Measurements from ENCODE around the gene BABAM2. TPM values are rescaled to one million over a fixed set of nuclear protein-coding genes. Genes with fewer than 3 reads are reported as not detected.

BABAM2 gene
- total RNA-seq, 1 experiment from 2014 or later: 40.8 TPM

DNA sequence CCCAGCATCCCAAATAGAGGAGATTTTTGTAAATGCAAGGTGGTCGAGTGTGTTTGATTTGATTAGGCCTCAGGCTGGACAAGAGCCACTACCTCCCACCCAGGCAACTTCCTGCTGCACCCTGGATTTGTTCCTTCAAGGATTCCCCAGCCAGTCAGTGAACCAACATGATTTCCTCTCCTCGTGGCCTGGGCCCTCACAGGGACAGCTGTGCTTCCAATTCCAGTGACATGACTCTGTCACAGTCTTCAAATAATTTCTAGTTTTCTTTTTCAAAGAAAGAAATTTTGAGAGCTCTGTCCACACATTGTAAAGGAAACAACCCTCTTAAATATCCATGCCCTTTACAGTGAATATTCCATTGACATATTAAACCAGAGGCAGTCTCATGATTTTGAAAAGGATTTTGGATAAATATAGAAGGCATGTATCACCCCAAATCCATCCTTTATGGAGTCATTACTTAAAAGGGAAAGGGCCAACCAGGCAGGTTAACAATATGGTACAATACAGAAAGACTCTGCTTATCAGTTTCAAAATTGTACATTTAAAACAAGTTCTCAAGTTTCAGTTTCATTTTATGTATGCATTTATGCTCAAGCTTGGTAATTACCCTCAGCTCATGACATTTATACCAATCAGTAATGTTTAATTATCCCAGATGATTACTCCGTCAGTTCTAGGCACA is 380.8 kb downstream of the BABAM2 start:
- no peaks in the 10 kb centered on the region for H3K79me2 ChIP-seq (ENCODE audit: low read length)
- no peak overlapping the region for H3K27ac ChIP-seq (ENCODE audit: low read length)
- H3K27me3 ChIP-seq (ENCODE audit: low read length): no peaks in the 10 kb centered on the region
- H3K4me3 ChIP-seq (ENCODE audit: low read length): no peak overlapping the region
- no peaks in the 10 kb centered on the region for H3K9me3 ChIP-seq (ENCODE audit: low read length)
- H3K9ac ChIP-seq (ENCODE audit: low read length): no peak overlapping the region
- H2AFZ ChIP-seq (ENCODE audit: low read length): no peak overlapping the region
- H3K9me2 ChIP-seq (replicated peaks; ENCODE audit: insufficient read depth, low read length): no peaks in the 10 kb centered on the region
- H3K36me3 ChIP-seq (ENCODE audit: insufficient read depth, low read length): no peaks in the 10 kb centered on the region
- H4K20me1 ChIP-seq (ENCODE audit: insufficient read depth, low read depth, low read length): no peaks in the 10 kb centered on the region
- no peak for DNase-seq
- H3K4me2 ChIP-seq (ENCODE audit: low read depth, low read length, poor library complexity, severe bottlenecking): no peak overlapping the region
- 0 out of 2 replicates have a peak, but pooled peaks cover 4% of the 10 kb centered on the region for H3K4me1 ChIP-seq (ENCODE audit: low read length)

DNA sequence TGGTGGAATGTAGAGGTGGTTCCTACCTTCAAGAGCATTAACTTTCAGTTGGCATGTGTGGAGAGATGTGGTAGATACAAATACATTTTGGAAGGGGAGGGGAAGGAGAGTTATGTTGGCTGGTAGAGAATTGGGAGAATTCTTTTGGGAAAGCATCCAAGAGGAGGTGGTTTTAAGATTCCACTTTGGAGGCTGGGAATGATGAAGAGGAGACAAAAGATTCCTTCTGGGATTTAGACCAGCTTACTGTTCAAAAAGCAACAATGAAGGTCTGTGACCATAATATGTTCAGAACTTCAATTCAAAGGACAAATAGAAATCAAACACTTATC is 381.4 kb downstream of the BABAM2 start:
- H3K79me2 ChIP-seq (ENCODE audit: low read length): no peaks in the 10 kb centered on the region
- H3K27ac ChIP-seq (ENCODE audit: low read length): no peak overlapping the region
- no peak overlapping the region for H3K4me2 ChIP-seq (ENCODE audit: low read depth, low read length, poor library complexity, severe bottlenecking)
- no peaks in the 10 kb centered on the region for H3K9me3 ChIP-seq (ENCODE audit: low read length)
- H3K27me3 ChIP-seq (ENCODE audit: low read length): no peaks in the 10 kb centered on the region
- no peak overlapping the region for H2AFZ ChIP-seq (ENCODE audit: low read length)
- H3K4me1 ChIP-seq (ENCODE audit: low read length): 0 out of 2 replicates have a peak, but pooled peaks cover 4% of the 10 kb centered on the region
- H3K36me3 ChIP-seq (ENCODE audit: insufficient read depth, low read length): no peaks in the 10 kb centered on the region
- no peak overlapping the region for H3K4me3 ChIP-seq (ENCODE audit: low read length)
- no peaks in the 10 kb centered on the region for H3K9me2 ChIP-seq (replicated peaks; ENCODE audit: insufficient read depth, low read length)
- no peak overlapping the region for H3K9ac ChIP-seq (ENCODE audit: low read length)
- DNase-seq: no peak
- no peaks in the 10 kb centered on the region for H4K20me1 ChIP-seq (ENCODE audit: insufficient read depth, low read depth, low read length)

DNA sequence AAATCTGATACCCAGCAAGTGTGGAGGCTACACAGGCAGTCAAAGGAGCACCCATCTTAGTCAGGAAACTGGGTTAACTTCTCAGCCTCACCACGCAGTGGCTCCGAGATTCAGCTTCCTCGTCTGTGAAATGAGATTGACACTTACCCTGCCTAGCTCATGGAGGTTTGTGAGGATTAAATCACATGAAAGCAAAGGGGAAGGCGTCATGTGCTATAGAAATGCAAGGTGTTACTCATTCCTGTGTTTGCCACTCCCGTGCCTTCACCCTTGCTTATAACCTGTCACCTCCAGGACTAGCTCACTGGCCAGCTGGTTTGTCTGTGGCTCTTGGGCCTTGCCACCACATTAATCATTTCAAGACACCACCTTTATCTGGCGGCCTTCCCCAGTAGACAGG is 383.2 kb downstream of the BABAM2 start:
- Histone ChIP-seq H3K27me3 (ENCODE audit: low read length) (no peaks in the 10 kb centered on the region), H3K9me2 (replicated peaks; ENCODE audit: insufficient read depth, low read length) (no peaks in the 10 kb centered on the region), H3K4me1 (ENCODE audit: low read length) (0 out of 2 replicates have a peak, but pooled peaks cover 4% of the 10 kb centered on the region), H3K9me3 (ENCODE audit: low read length) (no peaks in the 10 kb centered on the region), H3K36me3 (ENCODE audit: insufficient read depth, low read length) (no peaks in the 10 kb centered on the region), H3K4me3 (ENCODE audit: low read length) (no peak overlapping the region), H3K4me2 (ENCODE audit: low read depth, low read length, poor library complexity, severe bottlenecking) (no peak overlapping the region), H3K79me2 (ENCODE audit: low read length) (no peaks in the 10 kb centered on the region), H4K20me1 (ENCODE audit: insufficient read depth, low read depth, low read length) (no peaks in the 10 kb centered on the region), H3K9ac (ENCODE audit: low read length) (no peak overlapping the region), H3K27ac (ENCODE audit: low read length) (no peak overlapping the region), H2AFZ (ENCODE audit: low read length) (no peak overlapping the region)
- no peak for DNase-seq

DNA sequence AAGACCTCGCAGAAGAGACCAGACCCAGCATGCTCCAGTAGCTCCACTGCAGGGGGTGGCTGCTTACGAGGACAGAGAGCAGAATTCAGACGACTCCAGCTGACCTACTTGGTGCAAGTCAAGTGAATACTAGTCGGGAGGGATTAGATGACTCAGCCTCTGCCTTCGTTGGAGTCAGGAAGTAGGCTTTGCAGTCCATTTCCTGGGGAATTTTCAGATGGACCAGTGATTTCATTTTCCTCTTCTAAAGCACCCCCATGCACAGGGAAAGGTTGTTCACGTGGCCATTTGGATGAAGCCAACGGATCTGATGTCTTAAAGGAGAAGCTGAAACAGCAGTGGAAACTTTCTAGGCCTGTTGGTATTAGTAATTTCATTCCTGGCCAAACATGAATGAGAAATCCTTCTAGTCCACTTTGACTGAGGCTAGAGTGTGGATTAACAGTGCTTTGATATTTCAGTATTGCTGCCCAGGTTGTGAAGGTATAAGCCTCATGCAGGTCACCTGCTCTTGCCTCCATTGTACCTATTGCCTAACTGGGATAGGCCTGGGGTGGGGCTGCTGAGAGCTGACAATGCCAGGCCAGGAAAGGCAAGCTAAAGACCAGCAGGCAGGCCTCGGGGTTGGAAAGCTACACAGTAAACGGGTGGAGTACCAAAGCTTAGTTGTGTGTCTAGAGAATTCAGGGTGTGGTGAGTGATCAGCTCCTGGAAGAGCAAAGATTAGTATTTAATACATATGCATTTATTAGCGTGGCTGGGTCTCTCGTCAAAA is 384.6 kb downstream of the BABAM2 start:
- Histone ChIP-seq H3K9me2 (replicated peaks; ENCODE audit: insufficient read depth, low read length) (no peaks in the 10 kb centered on the region), H3K79me2 (ENCODE audit: low read length) (no peaks in the 10 kb centered on the region), H3K9ac (ENCODE audit: low read length) (no peak overlapping the region), H3K4me2 (ENCODE audit: low read depth, low read length, poor library complexity, severe bottlenecking) (no peak overlapping the region), H3K27ac (ENCODE audit: low read length) (no peak overlapping the region), H3K36me3 (ENCODE audit: insufficient read depth, low read length) (no peaks in the 10 kb centered on the region), H2AFZ (ENCODE audit: low read length) (no peak overlapping the region), H3K4me1 (ENCODE audit: low read length) (no peaks in the 10 kb centered on the region), H3K4me3 (ENCODE audit: low read length) (no peak overlapping the region), H3K27me3 (ENCODE audit: low read length) (no peaks in the 10 kb centered on the region), H4K20me1 (ENCODE audit: insufficient read depth, low read depth, low read length) (no peaks in the 10 kb centered on the region), H3K9me3 (ENCODE audit: low read length) (no peaks in the 10 kb centered on the region)
- DNase-seq: no peak

DNA sequence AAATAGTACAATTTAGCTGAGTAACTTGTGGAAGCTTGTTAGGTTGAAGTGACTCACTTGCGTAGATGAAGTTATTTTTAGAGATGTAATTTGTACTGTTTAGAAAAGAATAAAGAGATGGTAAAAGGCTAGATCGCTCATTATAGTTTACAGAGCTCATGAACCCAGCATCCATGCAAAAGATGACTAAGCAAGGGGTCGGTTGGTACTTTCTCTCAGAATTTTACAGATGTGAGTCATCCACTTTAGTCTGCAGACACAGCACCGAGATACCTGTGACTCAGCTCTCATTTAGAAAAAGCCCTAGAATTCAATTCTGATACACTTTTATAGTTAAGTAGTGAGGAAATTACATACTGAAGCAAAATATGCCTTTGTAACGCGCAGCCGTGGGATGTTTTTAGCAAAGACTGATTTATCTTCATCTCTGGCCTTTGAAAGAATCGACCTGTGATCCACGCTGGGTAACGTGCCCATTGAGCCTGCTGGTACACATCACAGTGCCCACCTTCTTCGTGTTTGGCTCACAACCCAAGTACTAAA is 385.6 kb downstream of the BABAM2 start:
- Histone ChIP-seq H3K4me2 (ENCODE audit: low read depth, low read length, poor library complexity, severe bottlenecking) (no peak overlapping the region), H3K4me1 (ENCODE audit: low read length) (no peaks in the 10 kb centered on the region), H3K27ac (ENCODE audit: low read length) (no peak overlapping the region), H3K9ac (ENCODE audit: low read length) (no peak overlapping the region), H3K9me2 (replicated peaks; ENCODE audit: insufficient read depth, low read length) (no peaks in the 10 kb centered on the region), H4K20me1 (ENCODE audit: insufficient read depth, low read depth, low read length) (no peaks in the 10 kb centered on the region), H3K36me3 (ENCODE audit: insufficient read depth, low read length) (no peaks in the 10 kb centered on the region), H3K4me3 (ENCODE audit: low read length) (no peak overlapping the region), H3K27me3 (ENCODE audit: low read length) (no peaks in the 10 kb centered on the region), H3K79me2 (ENCODE audit: low read length) (no peaks in the 10 kb centered on the region), H2AFZ (ENCODE audit: low read length) (no peak overlapping the region), H3K9me3 (ENCODE audit: low read length) (no peaks in the 10 kb centered on the region)
- DNase-seq: no peak

DNA sequence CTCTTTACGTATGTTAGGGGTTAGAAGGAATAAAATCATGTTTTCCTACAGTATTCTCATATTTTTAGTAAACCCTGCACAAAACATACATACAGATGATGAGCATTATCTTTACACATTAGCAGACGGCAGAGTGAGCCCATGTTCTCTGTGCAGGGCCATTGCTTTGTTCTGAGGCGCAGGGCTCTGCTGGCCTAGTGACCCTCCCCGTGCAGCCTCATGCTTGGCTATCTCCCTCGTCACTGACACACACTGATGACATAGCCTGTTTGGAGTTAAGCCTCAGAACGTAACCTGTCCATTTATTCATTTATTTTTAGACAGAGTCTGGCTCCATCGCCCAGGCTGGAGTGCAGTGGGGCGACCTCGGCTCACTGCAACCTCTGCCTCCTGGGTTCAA is 386.3 kb downstream of the BABAM2 start:
- Histone ChIP-seq H3K9me3 (ENCODE audit: low read length) (no peaks in the 10 kb centered on the region), H3K79me2 (ENCODE audit: low read length) (no peaks in the 10 kb centered on the region), H4K20me1 (ENCODE audit: insufficient read depth, low read depth, low read length) (no peaks in the 10 kb centered on the region), H3K9ac (ENCODE audit: low read length) (no peak overlapping the region), H2AFZ (ENCODE audit: low read length) (no peak overlapping the region), H3K27me3 (ENCODE audit: low read length) (no peaks in the 10 kb centered on the region), H3K4me3 (ENCODE audit: low read length) (no peak overlapping the region), H3K4me1 (ENCODE audit: low read length) (no peaks in the 10 kb centered on the region), H3K9me2 (replicated peaks; ENCODE audit: insufficient read depth, low read length) (no peaks in the 10 kb centered on the region), H3K4me2 (ENCODE audit: low read depth, low read length, poor library complexity, severe bottlenecking) (no peak overlapping the region), H3K27ac (ENCODE audit: low read length) (no peak overlapping the region), H3K36me3 (ENCODE audit: insufficient read depth, low read length) (no peaks in the 10 kb centered on the region)
- DNase-seq: no peak

DNA sequence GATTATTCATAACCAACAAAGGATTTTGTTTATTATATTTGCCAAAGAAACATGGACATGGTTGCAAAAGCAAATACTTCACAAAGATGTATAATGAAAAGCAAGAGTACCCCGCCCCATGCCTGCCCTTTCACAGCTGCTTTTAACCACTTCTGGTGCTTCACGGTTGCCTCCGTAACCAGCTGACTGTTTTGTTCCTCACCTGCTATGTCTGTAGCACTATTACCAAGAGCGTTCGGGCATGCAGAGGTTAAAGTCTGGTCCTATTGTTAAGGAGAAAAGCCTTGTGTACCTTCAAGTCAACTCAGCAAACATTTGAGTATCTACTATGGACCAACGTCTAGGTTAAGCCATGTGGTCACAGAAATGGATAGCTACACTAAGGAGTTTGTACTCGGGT is 386.9 kb downstream of the BABAM2 start:
- H3K9me3 ChIP-seq (ENCODE audit: low read length): no peaks in the 10 kb centered on the region
- no peaks in the 10 kb centered on the region for H3K9me2 ChIP-seq (replicated peaks; ENCODE audit: insufficient read depth, low read length)
- H3K79me2 ChIP-seq (ENCODE audit: low read length): no peaks in the 10 kb centered on the region
- H3K27me3 ChIP-seq (ENCODE audit: low read length): no peaks in the 10 kb centered on the region
- H3K4me2 ChIP-seq (ENCODE audit: low read depth, low read length, poor library complexity, severe bottlenecking): no peak overlapping the region
- no peak overlapping the region for H2AFZ ChIP-seq (ENCODE audit: low read length)
- no peak overlapping the region for H3K9ac ChIP-seq (ENCODE audit: low read length)
- H3K4me3 ChIP-seq (ENCODE audit: low read length): no peak overlapping the region
- no peaks in the 10 kb centered on the region for H3K36me3 ChIP-seq (ENCODE audit: insufficient read depth, low read length)
- no peaks in the 10 kb centered on the region for H3K4me1 ChIP-seq (ENCODE audit: low read length)
- DNase-seq: no peak
- H4K20me1 ChIP-seq (ENCODE audit: insufficient read depth, low read depth, low read length): no peaks in the 10 kb centered on the region
- no peak overlapping the region for H3K27ac ChIP-seq (ENCODE audit: low read length)

DNA sequence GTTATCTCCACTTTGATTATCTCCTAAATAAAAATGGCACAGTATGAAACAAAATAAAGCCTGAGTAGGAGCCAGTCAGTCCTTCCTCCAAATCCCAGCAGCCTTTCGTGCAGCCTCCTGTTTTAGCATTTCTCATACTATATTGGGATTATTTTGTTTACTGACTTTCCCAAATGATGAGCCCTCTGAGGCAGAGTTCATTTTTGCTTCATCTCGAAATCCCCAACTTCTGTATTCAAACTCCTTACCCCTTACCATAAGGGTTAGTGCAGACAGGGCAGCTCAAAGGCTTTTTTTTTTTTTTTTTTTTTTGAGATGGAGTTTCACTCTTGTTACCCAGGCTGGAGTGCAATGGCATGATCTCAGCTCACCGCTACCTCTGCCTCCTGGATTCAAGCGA is 388.8 kb downstream of the BABAM2 start:
- Histone ChIP-seq H2AFZ (ENCODE audit: low read length) (no peak overlapping the region), H3K9me3 (ENCODE audit: low read length) (no peaks in the 10 kb centered on the region)
- no peak for DNase-seq

More for the DNA sequence above, 388.8 kb downstream of the BABAM2 start:
- Histone ChIP-seq H3K27ac (ENCODE audit: low read length) (no peak overlapping the region), H3K36me3 (ENCODE audit: insufficient read depth, low read length) (no peaks in the 10 kb centered on the region), H3K4me1 (ENCODE audit: low read length) (no peaks in the 10 kb centered on the region), H3K9ac (ENCODE audit: low read length) (no peak overlapping the region), H4K20me1 (ENCODE audit: insufficient read depth, low read depth, low read length) (no peaks in the 10 kb centered on the region), H3K27me3 (ENCODE audit: low read length) (no peaks in the 10 kb centered on the region), H3K4me3 (ENCODE audit: low read length) (no peak overlapping the region), H3K79me2 (ENCODE audit: low read length) (no peaks in the 10 kb centered on the region), H3K4me2 (ENCODE audit: low read depth, low read length, poor library complexity, severe bottlenecking) (no peak overlapping the region), H3K9me2 (replicated peaks; ENCODE audit: insufficient read depth, low read length) (no peaks in the 10 kb centered on the region)
